Lung (tissue), 12 donors: Measurements from ENCODE around the gene EIF3L. TPM values are rescaled to one million over a fixed set of nuclear protein-coding genes. Genes with fewer than 3 reads are reported as not detected.

Experiments
- ATAC-seq: fragments of 200-7000 bp; cut with Tn5 transposase; one replicate; pipeline ENCODE4 v1.9.1; 2020; ENCODE audit warnings: moderate number of reproducible peaks; ENCODE audit not compliant: insufficient read depth, low FRiP score
- DNase-seq, 3 donors: peaks; one replicate each; pipeline ENCODE4 v3.0.0-alpha.2; 2013 to 2017
- H3K27ac ChIP-seq, 2 donors: one replicate each; pipeline ENCODE4 v1.5.1; 2013; ENCODE audit warnings: mild to moderate bottlenecking in 2 of 2, moderate library complexity in 2 of 2, control low read depth in 1 of 2, inconsistent platforms in 1 of 2, low read depth in 1 of 2, low read length in 1 of 2
- H3K27me3 ChIP-seq, 3 donors: one replicate each; pipeline ENCODE4 v1.5.1; 2013; ENCODE audit warnings: low read length in 2 of 3; ENCODE audit not compliant: control insufficient read depth in 3 of 3, insufficient read depth in 3 of 3
- H3K36me3 ChIP-seq, 4 donors: one replicate each; pipeline ENCODE4 v1.5.1; 2013; ENCODE audit warnings: low read length in 4 of 4, mild to moderate bottlenecking in 1 of 4, moderate library complexity in 1 of 4; ENCODE audit not compliant: control insufficient read depth in 4 of 4, insufficient read depth in 4 of 4
- H3K4me1 ChIP-seq, 5 donors: one replicate each; pipeline ENCODE4 v1.5.1; 2013; ENCODE audit warnings: low read length in 5 of 5, mild to moderate bottlenecking in 2 of 5, moderate library complexity in 1 of 5; ENCODE audit not compliant: control insufficient read depth in 5 of 5, insufficient read depth in 5 of 5
- H3K4me3 ChIP-seq: one replicate; pipeline ENCODE4 v1.5.1; 2013; ENCODE audit warnings: mild to moderate bottlenecking, control low read depth, moderate library complexity
- H3K9ac ChIP-seq, 2 donors: one replicate each; pipeline ENCODE4 v1.5.1; 2013; ENCODE audit warnings: low read length in 2 of 2, control low read depth in 1 of 2; ENCODE audit not compliant: insufficient read depth in 1 of 2
- H3K9me3 ChIP-seq, 4 donors: one replicate each; pipeline ENCODE4 v1.5.1; 2013; ENCODE audit warnings: low read length in 3 of 4, mild to moderate bottlenecking in 1 of 4, moderate library complexity in 1 of 4; ENCODE audit not compliant: control insufficient read depth in 4 of 4, insufficient read depth in 3 of 4
- CTCF ChIP-seq: IDR thresholded peaks from 2 replicates; pipeline ENCODE4 v1.5.1; 2012; ENCODE audit warnings: mild to moderate bottlenecking; ENCODE audit errors: control extremely low read depth, extremely low read depth
- WGBS, 2 donors: extraction: QIAGEN DNeasy Blood & Tissue Kit; methylation state at CpG; one replicate each; pipeline ENCODE4 v1.1.7; 2013; 5-methylcytosine and 5-hydroxymethylcytosine counted together
- polyA plus RNA-seq, 2 donors: library from polyadenylated mRNA; stranded (reverse); fragments of 200-250 nt; gene quantifications; one replicate each; pipeline ENCODE4 v1.2.1, GENCODE V29; 2013
- total RNA-seq, 2 donors: library from RNA; depleted of rRNA in 1 of 2; stranded (reverse); fragments of >200 nt in 1 of 2; gene quantifications; one replicate each; pipeline ENCODE4 v1.2.1, GENCODE V29; 2014 to 2021
- donor health status: control.
- donor health status: control.
- donor health status: Bipolar disorder and iron deficiency.
- donor health status: healthy.
- donor health status: DM: yes; HTN: yes; CAD: no.

EIF3L gene
- total and polyA plus RNA-seq, 4 donors = 175 to 420 (median 252) TPM

- WGBS, 2 donors = 92 to 95% methylated on average over 11 of the region's 11 CpGs
- no peak for ATAC-seq
- Histone ChIP-seq H3K27ac (no peak overlapping the region), H3K27me3 (peaks cover 0 to 6% (median 0%) of the 10 kb centered on the region in 3 donors), H3K4me1 (peaks cover 0 to 7% (median 0%) of the 10 kb centered on the region in 5 donors), H3K9ac (no peak overlapping the region), H3K4me3 (no peak overlapping the region), H3K36me3 (peaks cover 17 to 62% (median 22%) of the 10 kb centered on the region in 4 donors), H3K9me3 (no peaks in the 10 kb centered on the region)
- no peak for DNase-seq
- no peak for TF ChIP-seq CTCF
Measured at GRCh38 chr22:37922191-37922590, 73.0 kb downstream of the EIF3L start.

DNA sequence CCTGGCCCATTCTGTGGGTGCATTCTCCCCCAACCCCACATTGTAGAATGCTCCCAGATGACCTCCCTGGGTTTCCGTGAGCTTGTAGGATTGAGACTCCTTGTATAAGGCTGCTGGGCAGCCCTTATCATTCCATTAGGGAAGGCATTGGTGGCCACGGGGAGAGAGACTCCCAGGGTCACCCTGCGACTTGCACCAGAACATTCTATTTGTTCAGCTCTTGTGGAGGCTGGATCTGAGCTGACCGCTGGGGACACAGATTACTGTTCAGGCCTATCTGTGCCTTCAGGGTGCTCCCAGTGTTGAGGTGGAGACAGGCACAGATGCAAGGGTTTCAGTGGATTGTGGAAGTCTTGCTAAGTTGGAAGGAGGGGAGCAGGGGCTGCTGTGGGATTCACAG lies 74.7 kb downstream of the EIF3L start:
- no peak for TF ChIP-seq CTCF
- Histone ChIP-seq H3K4me3 (no peak overlapping the region), H3K9ac (peak overlapping the region in 1 of 2 donors; percentile 5), H3K36me3 (peaks cover 11 to 56% (median 18%) of the 10 kb centered on the region in 4 donors), H3K9me3 (no peaks in the 10 kb centered on the region), H3K27me3 (peaks cover 0 to 6% (median 0%) of the 10 kb centered on the region in 3 donors), H3K4me1 (peaks cover 0 to 5% (median 0%) of the 10 kb centered on the region in 5 donors), H3K27ac (no peak overlapping the region)
- ATAC-seq = no peak
- DNase-seq = no peak
- 91 to 92% methylated on average over 4 of the region's 4 CpGs for whole genome bisulfite sequencing, 2 donors

DNA sequence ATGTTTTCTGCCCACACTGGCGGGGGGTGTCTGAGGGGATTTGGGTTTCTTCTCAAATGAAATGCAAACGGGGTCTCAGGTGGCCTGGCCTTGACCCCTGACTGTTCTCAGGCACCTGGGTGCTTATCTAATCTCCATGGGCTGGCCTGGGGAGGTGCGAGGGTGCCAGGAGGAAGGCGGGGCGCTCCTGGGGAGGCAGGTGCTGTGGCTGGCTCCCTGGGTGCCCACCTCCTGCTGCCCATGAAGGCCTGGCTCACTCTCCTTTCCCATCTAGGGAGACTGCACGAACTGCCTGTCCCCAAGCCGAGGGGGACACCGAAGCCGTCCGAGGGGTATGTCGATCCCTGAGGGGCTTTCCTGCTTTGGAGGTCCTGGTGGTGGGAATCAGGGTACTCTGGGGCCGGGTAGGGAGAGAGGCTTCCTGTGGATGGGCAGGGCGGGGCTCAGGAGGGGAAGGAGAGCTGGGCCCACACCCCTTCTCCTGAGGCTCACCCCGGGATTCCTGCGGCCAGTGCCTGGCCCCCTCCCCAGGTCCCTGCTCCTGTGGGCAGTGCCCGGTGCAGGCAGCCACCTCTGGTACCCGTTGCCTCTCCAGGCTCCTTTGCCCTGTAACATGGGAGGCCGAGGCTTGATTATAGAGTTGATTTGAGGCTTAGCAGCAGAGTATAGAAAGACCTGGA lies 75.3 kb downstream of the EIF3L start:
- Histone ChIP-seq H3K27ac (peak overlapping the region in 1 of 2 donors; percentile 41), H3K9ac (peak overlapping the region in 1 of 2 donors; percentile 5), H3K9me3 (no peaks in the 10 kb centered on the region), H3K27me3 (peaks cover 0 to 6% (median 0%) of the 10 kb centered on the region in 3 donors), H3K4me1 (peaks cover 0 to 6% (median 0%) of the 10 kb centered on the region in 5 donors), H3K4me3 (no peak overlapping the region), H3K36me3 (peaks cover 10 to 57% (median 16%) of the 10 kb centered on the region in 4 donors)
- TF ChIP-seq CTCF = no peak
- ATAC-seq (no peak), DNase-seq (no peak)
- WGBS, 2 donors = 90 to 95% methylated on average over 18 of the region's 18 CpGs
